GM19452 (cell line): ENCODE measurements around the gene ESYT2.
"Not testable (repeated sequence)": the region's sequence is repeated elsewhere in the genome, so short reads cannot be mapped to it uniquely, and the experiment has no call there.

ENCODE experiments used
- ATAC-seq: cut with Tn5 transposase; IDR thresholded peaks from one replicate; pipeline ENCODE4 v1.9.1; 2021; ENCODE audit not compliant: unreplicated experiment

Gene ESYT2

GRCh38 chr7:158829342-158830210, at the start of gene ESYT2:
ESYT2 (minus strand) TSS chr7:158829509; CDS start chr7:158829418, 91 bp downstream.
- peak; percentile 86 for ATAC-seq

GRCh38 chr7:158878151-158879079, 49.1 kb upstream of the ESYT2 start:
- ATAC-seq = not testable (repeated sequence)

- no peak for ATAC-seq
These were observed 47.7 kb upstream of the ESYT2 start for GRCh38 chr7:158876984-158877383.

- ATAC-seq = no peak
These were observed 40.6 kb upstream of the ESYT2 start for GRCh38 chr7:158869876-158870275.

- no peak for ATAC-seq
These were observed 39.6 kb upstream of the ESYT2 start for GRCh38 chr7:158868764-158869410.

GRCh38 chr7:158867214-158867984, 38.1 kb upstream of the ESYT2 start:
- no peak for ATAC-seq

GRCh38 chr7:158865977-158866376, 36.7 kb upstream of the ESYT2 start:
- ATAC-seq = no peak

GRCh38 chr7:158865462-158865922, 36.2 kb upstream of the ESYT2 start:
- no peak for ATAC-seq

- no peak for ATAC-seq
These were observed 35.5 kb upstream of the ESYT2 start for GRCh38 chr7:158864833-158865232.

GRCh38 chr7:158864507-158864820, 35.2 kb upstream of the ESYT2 start:
- no peak for ATAC-seq

- peak; percentile 38 for ATAC-seq
These were observed 34.5 kb upstream of the ESYT2 start for GRCh38 chr7:158863611-158864506.

- peak; percentile 59 for ATAC-seq
These were observed 33.8 kb upstream of the ESYT2 start for GRCh38 chr7:158862985-158863610.

GRCh38 chr7:158861936-158862704, 32.8 kb upstream of the ESYT2 start:
- no peak for ATAC-seq

GRCh38 chr7:158861004-158861787, 31.9 kb upstream of the ESYT2 start:
- no peak for ATAC-seq

- ATAC-seq = no peak
These were observed 31.1 kb upstream of the ESYT2 start for GRCh38 chr7:158860394-158860793.

GRCh38 chr7:158858592-158859503, 29.5 kb upstream of the ESYT2 start:
- no peak for ATAC-seq
